ENCODE results near the gene HMX1.

DNA sequence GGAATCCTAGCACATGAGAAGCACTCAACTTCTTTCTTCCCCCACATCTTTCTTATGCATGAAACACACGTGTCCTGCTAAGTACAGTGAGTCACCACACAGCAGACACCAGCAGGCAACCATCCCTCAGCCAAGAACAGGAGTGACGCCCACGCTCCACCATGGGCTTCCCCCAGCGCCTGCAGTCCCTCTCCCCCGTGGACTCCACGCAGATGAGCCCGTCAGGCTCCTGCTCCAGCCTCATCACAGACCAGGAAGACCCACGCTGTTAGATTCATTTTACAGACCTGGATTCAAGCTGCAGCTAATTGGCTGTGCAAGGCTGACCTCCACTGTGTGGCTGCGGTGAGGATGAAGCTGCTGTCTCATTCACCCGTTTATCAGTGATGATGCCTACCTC, 16.7 kb downstream of the HMX1 start:
- TF ChIP-seq, protein P1, sequence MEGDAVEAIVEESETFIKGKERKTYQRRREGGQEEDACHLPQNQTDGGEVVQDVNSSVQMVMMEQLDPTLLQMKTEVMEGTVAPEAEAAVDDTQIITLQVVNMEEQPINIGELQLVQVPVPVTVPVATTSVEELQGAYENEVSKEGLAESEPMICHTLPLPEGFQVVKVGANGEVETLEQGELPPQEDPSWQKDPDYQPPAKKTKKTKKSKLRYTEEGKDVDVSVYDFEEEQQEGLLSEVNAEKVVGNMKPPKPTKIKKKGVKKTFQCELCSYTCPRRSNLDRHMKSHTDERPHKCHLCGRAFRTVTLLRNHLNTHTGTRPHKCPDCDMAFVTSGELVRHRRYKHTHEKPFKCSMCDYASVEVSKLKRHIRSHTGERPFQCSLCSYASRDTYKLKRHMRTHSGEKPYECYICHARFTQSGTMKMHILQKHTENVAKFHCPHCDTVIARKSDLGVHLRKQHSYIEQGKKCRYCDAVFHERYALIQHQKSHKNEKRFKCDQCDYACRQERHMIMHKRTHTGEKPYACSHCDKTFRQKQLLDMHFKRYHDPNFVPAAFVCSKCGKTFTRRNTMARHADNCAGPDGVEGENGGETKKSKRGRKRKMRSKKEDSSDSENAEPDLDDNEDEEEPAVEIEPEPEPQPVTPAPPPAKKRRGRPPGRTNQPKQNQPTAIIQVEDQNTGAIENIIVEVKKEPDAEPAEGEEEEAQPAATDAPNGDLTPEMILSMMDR (IDR thresholded peaks at IDR 0.05), result no peak
- no peak for TF ChIP-seq EP300 (IDR thresholded peaks at IDR 0.05)
